Measurements from ENCODE around the gene TMSB10.

The TMSB10 gene

DNA sequence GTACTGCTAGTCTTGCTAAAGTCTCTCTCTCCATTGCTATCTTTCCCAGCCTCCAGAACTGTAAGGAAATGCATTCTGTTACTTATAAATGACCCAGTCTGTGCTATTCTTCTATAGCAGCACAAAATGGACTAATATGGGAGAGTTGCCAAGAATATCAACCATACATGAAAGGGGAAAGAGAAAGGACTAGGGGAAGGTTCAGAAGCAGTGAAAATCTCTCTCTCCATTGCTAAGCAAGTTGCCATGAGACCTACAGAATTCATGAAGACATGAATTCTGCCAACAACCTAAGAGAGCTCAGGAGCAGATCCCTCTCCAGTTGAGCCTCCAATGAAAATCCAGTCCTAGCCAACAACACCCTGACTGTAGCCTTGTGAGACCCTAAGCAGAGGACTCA lies 21.0 kb upstream of the TMSB10 start:
- H3K4me1 ChIP-seq (ENCODE audit: insufficient read depth, low read length, severe bottlenecking): peaks cover 36% of the 10 kb centered on the region
- H3K36me3 ChIP-seq (ENCODE audit: insufficient read depth, low read length): no peaks in the 10 kb centered on the region
- H3K9me3 ChIP-seq (ENCODE audit: low read length): no peaks in the 10 kb centered on the region
- peaks cover 8% of the 10 kb centered on the region; the same call in 1 of the 2 replicates for H3K27me3 ChIP-seq (ENCODE audit: insufficient read depth, low read length)
- H3K4me2 ChIP-seq (ENCODE audit: low read length): no peak overlapping the region
- H4K20me1 ChIP-seq (ENCODE audit: insufficient read depth, low read length): no peaks in the 10 kb centered on the region
- no peaks in the 10 kb centered on the region for H3K9me2 ChIP-seq (ENCODE audit: low read depth, low read length)
- no peak overlapping the region for H3K27ac ChIP-seq (ENCODE audit: low read depth, low read length, poor library complexity, severe bottlenecking)
- no peak overlapping the region for H2AFZ ChIP-seq (ENCODE audit: low read length)
- no peak overlapping the region for H3K9ac ChIP-seq (ENCODE audit: low read length)
- H3F3A ChIP-seq (ENCODE audit: insufficient read depth, low read length): no peaks in the 10 kb centered on the region
- no peak overlapping the region for H3K4me3 ChIP-seq (ENCODE audit: low read depth, low read length, poor library complexity, severe bottlenecking)
- H3K79me2 ChIP-seq (ENCODE audit: insufficient read depth, low read length): no peaks in the 10 kb centered on the region
- TF ChIP-seq EZH2 (IDR thresholded peaks at IDR 0.05; ENCODE audit: borderline replicate concordance, low read length) (no peak), CTCF (IDR thresholded peaks at IDR 0.05; ENCODE audit: low read length) (no peak)

GRCh38 chr2:84885111-84885510 lies 20.3 kb upstream of the TMSB10 start:
- Histone ChIP-seq H3K27ac (ENCODE audit: low read depth, low read length, poor library complexity, severe bottlenecking) (no peak overlapping the region), H3K4me2 (ENCODE audit: low read length) (no peak overlapping the region), H2AFZ (ENCODE audit: low read length) (no peak overlapping the region), H3K4me1 (ENCODE audit: insufficient read depth, low read length, severe bottlenecking) (peaks cover 42% of the 10 kb centered on the region), H4K20me1 (ENCODE audit: insufficient read depth, low read length) (no peaks in the 10 kb centered on the region), H3K79me2 (ENCODE audit: insufficient read depth, low read length) (no peaks in the 10 kb centered on the region), H3K4me3 (ENCODE audit: low read depth, low read length, poor library complexity, severe bottlenecking) (no peak overlapping the region), H3K9me2 (ENCODE audit: low read depth, low read length) (no peaks in the 10 kb centered on the region), H3K36me3 (ENCODE audit: insufficient read depth, low read length) (no peaks in the 10 kb centered on the region), H3F3A (ENCODE audit: insufficient read depth, low read length) (no peaks in the 10 kb centered on the region), H3K27me3 (ENCODE audit: insufficient read depth, low read length) (peaks cover 8% of the 10 kb centered on the region; the same call in 1 of the 2 replicates), H3K9ac (ENCODE audit: low read length) (no peak overlapping the region), H3K9me3 (ENCODE audit: low read length) (no peaks in the 10 kb centered on the region)
- TF ChIP-seq CTCF (IDR thresholded peaks at IDR 0.05; ENCODE audit: low read length): no peak

GRCh38 chr2:84886791-84887190 lies 18.7 kb upstream of the TMSB10 start:
- Histone ChIP-seq H3K4me2 (ENCODE audit: low read length) (no peak overlapping the region), H3K36me3 (ENCODE audit: insufficient read depth, low read length) (no peaks in the 10 kb centered on the region), H3K4me3 (ENCODE audit: low read depth, low read length, poor library complexity, severe bottlenecking) (no peak overlapping the region), H2AFZ (ENCODE audit: low read length) (no peak overlapping the region), H3K27me3 (ENCODE audit: insufficient read depth, low read length) (no peaks in the 10 kb centered on the region), H3K79me2 (ENCODE audit: insufficient read depth, low read length) (no peaks in the 10 kb centered on the region), H3K9ac (ENCODE audit: low read length) (no peak overlapping the region), H4K20me1 (ENCODE audit: insufficient read depth, low read length) (no peaks in the 10 kb centered on the region), H3K9me2 (ENCODE audit: low read depth, low read length) (no peaks in the 10 kb centered on the region), H3K9me3 (ENCODE audit: low read length) (no peaks in the 10 kb centered on the region), H3K27ac (ENCODE audit: low read depth, low read length, poor library complexity, severe bottlenecking) (no peak overlapping the region), H3F3A (ENCODE audit: insufficient read depth, low read length) (no peaks in the 10 kb centered on the region), H3K4me1 (ENCODE audit: insufficient read depth, low read length, severe bottlenecking) (peaks cover 29% of the 10 kb centered on the region)
- no peak for TF ChIP-seq EZH2 (IDR thresholded peaks at IDR 0.05; ENCODE audit: borderline replicate concordance, low read length)
- no peak for TF ChIP-seq CTCF (IDR thresholded peaks at IDR 0.05; ENCODE audit: low read length)
